ENCODE data around the gene B3GAT2.

GRCh38 chr6:70839286-70840266 is 117.3 kb downstream of the B3GAT2 start:
- TF ChIP-seq CTCF (conservative IDR thresholded peaks at IDR 0.05; ENCODE audit: low read length) (no peak), EZH2phosphoT487 (IDR thresholded peaks at IDR 0.05; ENCODE audit: borderline replicate concordance, low read depth, low read length) (no peak)
